Measurements from ENCODE around the gene PRKN.
A peak's percentile ranks its signal among the peaks of the same experiment; 100 is the strongest.

Gene PRKN

DNA sequence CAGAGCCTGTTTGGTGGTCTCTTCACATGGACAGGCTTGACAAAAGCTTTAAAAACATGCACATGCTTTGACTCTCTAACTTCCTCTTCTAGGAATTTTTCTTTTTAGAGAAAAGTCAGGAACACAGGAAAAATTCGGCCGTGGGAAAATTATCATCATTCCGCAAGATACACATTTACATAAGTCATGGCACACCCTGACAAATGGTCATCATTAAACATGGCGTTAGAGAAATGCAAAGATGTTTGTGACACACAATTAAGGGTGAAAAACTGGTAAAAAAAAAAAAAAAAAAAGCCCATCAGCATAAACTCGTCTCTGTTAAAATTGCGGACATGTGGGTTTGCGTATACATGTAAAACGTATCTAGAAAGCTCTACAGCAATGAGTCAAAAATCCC is 1319.5 kb downstream of the PRKN start:
- TF ChIP-seq ZNF565 (CRISPR knock-in tag; conservative IDR thresholded peaks at IDR 0.05; ENCODE audit: low read depth) (no peak), ZC3H10 (CRISPR knock-in tag; IDR thresholded peaks at IDR 0.05) (no peak), CSDC2 (CRISPR knock-in tag; IDR thresholded peaks at IDR 0.05) (no peak), SNAI2 (CRISPR knock-in tag; IDR thresholded peaks at IDR 0.05) (no peak), BACH2 (CRISPR knock-in tag; IDR thresholded peaks at IDR 0.05; ENCODE audit: borderline replicate concordance) (no peak), ZNF8 (CRISPR knock-in tag; IDR thresholded peaks at IDR 0.05) (no peak), ESRRG (CRISPR knock-in tag; IDR thresholded peaks at IDR 0.05) (no peak), TCF4 (CRISPR knock-in tag; IDR thresholded peaks at IDR 0.05; ENCODE audit: borderline replicate concordance) (no peak), ISL1 (CRISPR knock-in tag; IDR thresholded peaks at IDR 0.05) (no peak)
- TF ChIP-seq, protein P1, sequence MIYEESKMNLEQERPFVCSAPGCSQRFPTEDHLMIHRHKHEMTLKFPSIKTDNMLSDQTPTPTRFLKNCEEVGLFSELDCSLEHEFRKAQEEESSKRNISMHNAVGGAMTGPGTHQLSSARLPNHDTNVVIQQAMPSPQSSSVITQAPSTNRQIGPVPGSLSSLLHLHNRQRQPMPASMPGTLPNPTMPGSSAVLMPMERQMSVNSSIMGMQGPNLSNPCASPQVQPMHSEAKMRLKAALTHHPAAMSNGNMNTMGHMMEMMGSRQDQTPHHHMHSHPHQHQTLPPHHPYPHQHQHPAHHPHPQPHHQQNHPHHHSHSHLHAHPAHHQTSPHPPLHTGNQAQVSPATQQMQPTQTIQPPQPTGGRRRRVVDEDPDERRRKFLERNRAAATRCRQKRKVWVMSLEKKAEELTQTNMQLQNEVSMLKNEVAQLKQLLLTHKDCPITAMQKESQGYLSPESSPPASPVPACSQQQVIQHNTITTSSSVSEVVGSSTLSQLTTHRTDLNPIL (CRISPR knock-in tag; IDR thresholded peaks at IDR 0.05; ENCODE audit: low read depth): no peak
- TF ChIP-seq, protein P2, sequence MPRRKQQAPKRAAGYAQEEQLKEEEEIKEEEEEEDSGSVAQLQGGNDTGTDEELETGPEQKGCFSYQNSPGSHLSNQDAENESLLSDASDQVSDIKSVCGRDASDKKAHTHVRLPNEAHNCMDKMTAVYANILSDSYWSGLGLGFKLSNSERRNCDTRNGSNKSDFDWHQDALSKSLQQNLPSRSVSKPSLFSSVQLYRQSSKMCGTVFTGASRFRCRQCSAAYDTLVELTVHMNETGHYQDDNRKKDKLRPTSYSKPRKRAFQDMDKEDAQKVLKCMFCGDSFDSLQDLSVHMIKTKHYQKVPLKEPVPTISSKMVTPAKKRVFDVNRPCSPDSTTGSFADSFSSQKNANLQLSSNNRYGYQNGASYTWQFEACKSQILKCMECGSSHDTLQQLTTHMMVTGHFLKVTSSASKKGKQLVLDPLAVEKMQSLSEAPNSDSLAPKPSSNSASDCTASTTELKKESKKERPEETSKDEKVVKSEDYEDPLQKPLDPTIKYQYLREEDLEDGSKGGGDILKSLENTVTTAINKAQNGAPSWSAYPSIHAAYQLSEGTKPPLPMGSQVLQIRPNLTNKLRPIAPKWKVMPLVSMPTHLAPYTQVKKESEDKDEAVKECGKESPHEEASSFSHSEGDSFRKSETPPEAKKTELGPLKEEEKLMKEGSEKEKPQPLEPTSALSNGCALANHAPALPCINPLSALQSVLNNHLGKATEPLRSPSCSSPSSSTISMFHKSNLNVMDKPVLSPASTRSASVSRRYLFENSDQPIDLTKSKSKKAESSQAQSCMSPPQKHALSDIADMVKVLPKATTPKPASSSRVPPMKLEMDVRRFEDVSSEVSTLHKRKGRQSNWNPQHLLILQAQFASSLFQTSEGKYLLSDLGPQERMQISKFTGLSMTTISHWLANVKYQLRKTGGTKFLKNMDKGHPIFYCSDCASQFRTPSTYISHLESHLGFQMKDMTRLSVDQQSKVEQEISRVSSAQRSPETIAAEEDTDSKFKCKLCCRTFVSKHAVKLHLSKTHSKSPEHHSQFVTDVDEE (CRISPR knock-in tag; IDR thresholded peaks at IDR 0.05): no peak
- no peak for ATAC-seq

DNA sequence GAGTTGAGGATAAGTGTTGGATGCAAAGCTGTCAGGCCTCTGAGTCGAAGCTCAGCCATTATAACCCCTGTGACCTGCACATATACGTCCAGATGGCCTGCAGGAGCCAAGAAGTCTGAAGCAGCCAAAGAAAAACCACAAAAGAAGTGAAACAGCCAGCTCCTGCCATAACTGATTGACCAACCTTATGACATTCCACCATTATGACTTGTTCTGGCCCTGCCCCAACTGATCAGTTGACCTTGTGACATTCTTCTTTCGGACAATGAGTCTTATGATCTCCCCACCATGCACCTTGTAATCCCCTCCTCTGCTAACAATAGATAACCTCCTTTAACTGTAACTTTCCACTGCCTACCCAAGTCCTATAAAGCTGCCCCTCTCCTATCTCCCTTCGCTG is 1320.0 kb downstream of the PRKN start:
- TF ChIP-seq BACH2 (CRISPR knock-in tag; IDR thresholded peaks at IDR 0.05; ENCODE audit: borderline replicate concordance) (no peak), OSR1 (CRISPR knock-in tag; IDR thresholded peaks at IDR 0.05) (no peak), TOX (CRISPR knock-in tag; IDR thresholded peaks at IDR 0.05; ENCODE audit: borderline replicate concordance) (no peak), PPARA (CRISPR knock-in tag; IDR thresholded peaks at IDR 0.05; ENCODE audit: borderline replicate concordance) (no peak), RARB (CRISPR knock-in tag; IDR thresholded peaks at IDR 0.05) (no peak), ESRRG (CRISPR knock-in tag; IDR thresholded peaks at IDR 0.05) (no peak), ZNF70 (CRISPR knock-in tag; IDR thresholded peaks at IDR 0.05) (no peak), SNAI2 (CRISPR knock-in tag; IDR thresholded peaks at IDR 0.05) (no peak), ZC3H10 (CRISPR knock-in tag; IDR thresholded peaks at IDR 0.05) (no peak), CSDC2 (CRISPR knock-in tag; IDR thresholded peaks at IDR 0.05) (0 out of 2 replicates have a peak, but pooled peaks have one; percentile 35), ZFP3 (CRISPR knock-in tag; IDR thresholded peaks at IDR 0.05) (no peak), ISL1 (CRISPR knock-in tag; IDR thresholded peaks at IDR 0.05) (peak; percentile 33; the same call in 1 of the 2 replicates), GLIS3 (CRISPR knock-in tag; IDR thresholded peaks at IDR 0.05) (0 out of 2 replicates have a peak, but pooled peaks have one; percentile 41)
- TF ChIP-seq, protein P3, sequence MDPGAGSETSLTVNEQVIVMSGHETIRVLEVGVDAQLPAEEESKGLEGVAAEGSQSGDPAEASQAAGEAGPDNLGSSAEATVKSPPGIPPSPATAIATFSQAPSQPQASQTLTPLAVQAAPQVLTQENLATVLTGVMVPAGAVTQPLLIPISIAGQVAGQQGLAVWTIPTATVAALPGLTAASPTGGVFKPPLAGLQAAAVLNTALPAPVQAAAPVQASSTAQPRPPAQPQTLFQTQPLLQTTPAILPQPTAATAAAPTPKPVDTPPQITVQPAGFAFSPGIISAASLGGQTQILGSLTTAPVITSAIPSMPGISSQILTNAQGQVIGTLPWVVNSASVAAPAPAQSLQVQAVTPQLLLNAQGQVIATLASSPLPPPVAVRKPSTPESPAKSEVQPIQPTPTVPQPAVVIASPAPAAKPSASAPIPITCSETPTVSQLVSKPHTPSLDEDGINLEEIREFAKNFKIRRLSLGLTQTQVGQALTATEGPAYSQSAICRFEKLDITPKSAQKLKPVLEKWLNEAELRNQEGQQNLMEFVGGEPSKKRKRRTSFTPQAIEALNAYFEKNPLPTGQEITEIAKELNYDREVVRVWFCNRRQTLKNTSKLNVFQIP (CRISPR knock-in tag; IDR thresholded peaks at IDR 0.05; ENCODE audit: borderline replicate concordance, low read depth): no peak
- TF ChIP-seq, protein P1 (CRISPR knock-in tag; IDR thresholded peaks at IDR 0.05; ENCODE audit: low read depth): no peak
- ATAC-seq: peak; percentile 51

DNA sequence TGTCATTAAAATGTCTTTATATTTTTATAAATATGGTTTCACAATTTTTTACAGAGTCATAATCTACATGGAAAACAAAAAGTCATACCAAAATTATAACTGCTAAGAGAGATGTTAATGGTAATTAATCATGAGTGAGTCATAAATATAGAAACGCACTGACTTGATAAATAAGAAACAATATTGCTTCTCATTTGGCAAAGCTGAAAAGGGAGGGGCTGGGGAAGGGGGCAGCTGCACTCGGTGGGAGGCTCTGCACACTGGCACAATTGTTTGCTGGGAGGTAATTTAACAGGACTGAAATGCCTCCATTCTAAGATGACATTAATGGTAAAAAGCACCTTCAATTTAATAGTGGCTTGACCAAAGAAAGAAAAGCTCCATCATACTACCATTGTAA is 1320.5 kb downstream of the PRKN start:
- ATAC-seq: no peak; the same call in 1 of the 3 replicates
- TF ChIP-seq ARNTL (CRISPR knock-in tag; IDR thresholded peaks at IDR 0.05; ENCODE audit: borderline replicate concordance, low read depth): no peak
- TF ChIP-seq BACH2 (CRISPR knock-in tag; IDR thresholded peaks at IDR 0.05; ENCODE audit: borderline replicate concordance): no peak
- TF ChIP-seq OSR1 (CRISPR knock-in tag; IDR thresholded peaks at IDR 0.05): no peak
- no peak for TF ChIP-seq SNAI2 (CRISPR knock-in tag; IDR thresholded peaks at IDR 0.05)
- TF ChIP-seq GLIS3 (CRISPR knock-in tag; IDR thresholded peaks at IDR 0.05): no peak
- TF ChIP-seq, protein P4, sequence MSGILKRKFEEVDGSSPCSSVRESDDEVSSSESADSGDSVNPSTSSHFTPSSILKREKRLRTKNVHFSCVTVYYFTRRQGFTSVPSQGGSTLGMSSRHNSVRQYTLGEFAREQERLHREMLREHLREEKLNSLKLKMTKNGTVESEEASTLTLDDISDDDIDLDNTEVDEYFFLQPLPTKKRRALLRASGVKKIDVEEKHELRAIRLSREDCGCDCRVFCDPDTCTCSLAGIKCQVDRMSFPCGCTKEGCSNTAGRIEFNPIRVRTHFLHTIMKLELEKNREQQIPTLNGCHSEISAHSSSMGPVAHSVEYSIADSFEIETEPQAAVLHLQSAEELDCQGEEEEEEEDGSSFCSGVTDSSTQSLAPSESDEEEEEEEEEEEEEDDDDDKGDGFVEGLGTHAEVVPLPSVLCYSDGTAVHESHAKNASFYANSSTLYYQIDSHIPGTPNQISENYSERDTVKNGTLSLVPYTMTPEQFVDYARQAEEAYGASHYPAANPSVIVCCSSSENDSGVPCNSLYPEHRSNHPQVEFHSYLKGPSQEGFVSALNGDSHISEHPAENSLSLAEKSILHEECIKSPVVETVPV (CRISPR knock-in tag; IDR thresholded peaks at IDR 0.05): no peak
- TF ChIP-seq, protein P5, sequence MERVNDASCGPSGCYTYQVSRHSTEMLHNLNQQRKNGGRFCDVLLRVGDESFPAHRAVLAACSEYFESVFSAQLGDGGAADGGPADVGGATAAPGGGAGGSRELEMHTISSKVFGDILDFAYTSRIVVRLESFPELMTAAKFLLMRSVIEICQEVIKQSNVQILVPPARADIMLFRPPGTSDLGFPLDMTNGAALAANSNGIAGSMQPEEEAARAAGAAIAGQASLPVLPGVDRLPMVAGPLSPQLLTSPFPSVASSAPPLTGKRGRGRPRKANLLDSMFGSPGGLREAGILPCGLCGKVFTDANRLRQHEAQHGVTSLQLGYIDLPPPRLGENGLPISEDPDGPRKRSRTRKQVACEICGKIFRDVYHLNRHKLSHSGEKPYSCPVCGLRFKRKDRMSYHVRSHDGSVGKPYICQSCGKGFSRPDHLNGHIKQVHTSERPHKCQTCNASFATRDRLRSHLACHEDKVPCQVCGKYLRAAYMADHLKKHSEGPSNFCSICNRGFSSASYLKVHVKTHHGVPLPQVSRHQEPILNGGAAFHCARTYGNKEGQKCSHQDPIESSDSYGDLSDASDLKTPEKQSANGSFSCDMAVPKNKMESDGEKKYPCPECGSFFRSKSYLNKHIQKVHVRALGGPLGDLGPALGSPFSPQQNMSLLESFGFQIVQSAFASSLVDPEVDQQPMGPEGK (CRISPR knock-in tag; IDR thresholded peaks at IDR 0.05; ENCODE audit: borderline replicate concordance): no peak
- TF ChIP-seq ZNF8 (CRISPR knock-in tag; IDR thresholded peaks at IDR 0.05): no peak
- TF ChIP-seq ISL1 (CRISPR knock-in tag; IDR thresholded peaks at IDR 0.05): no peak
- no peak for TF ChIP-seq ZC3H10 (CRISPR knock-in tag; IDR thresholded peaks at IDR 0.05)
- no peak for TF ChIP-seq PPARA (CRISPR knock-in tag; IDR thresholded peaks at IDR 0.05; ENCODE audit: borderline replicate concordance)
- no peak for TF ChIP-seq TCF4 (CRISPR knock-in tag; IDR thresholded peaks at IDR 0.05; ENCODE audit: borderline replicate concordance)
- no peak for TF ChIP-seq ZFP30 (CRISPR knock-in tag; IDR thresholded peaks at IDR 0.05)
- TF ChIP-seq ZNF565 (CRISPR knock-in tag; conservative IDR thresholded peaks at IDR 0.05; ENCODE audit: low read depth): no peak
- TF ChIP-seq TOX (CRISPR knock-in tag; IDR thresholded peaks at IDR 0.05; ENCODE audit: borderline replicate concordance): no peak
- no peak for TF ChIP-seq ESRRG (CRISPR knock-in tag; IDR thresholded peaks at IDR 0.05)

Data from SK-N-SH treated with all-trans-retinoic acid at 6 μM for 48 hours (cell line).